GM21447 (cell line): ENCODE measurements around the gene PPA1.
"Not testable (repeated sequence)": the region's sequence is repeated elsewhere in the genome, so short reads cannot be mapped to it uniquely, and the experiment has no call there.

Source experiments
- ATAC-seq: cut with Tn5 transposase; IDR thresholded peaks from one replicate; pipeline ENCODE4 v1.9.1; 2021; ENCODE audit not compliant: unreplicated experiment

Gene PPA1

GRCh38 chr10:70175516-70175915 lies 57.7 kb downstream of the PPA1 start:
- ATAC-seq: no peak

GRCh38 chr10:70174058-70174741 lies 59.0 kb downstream of the PPA1 start:
- no peak for ATAC-seq

DNA sequence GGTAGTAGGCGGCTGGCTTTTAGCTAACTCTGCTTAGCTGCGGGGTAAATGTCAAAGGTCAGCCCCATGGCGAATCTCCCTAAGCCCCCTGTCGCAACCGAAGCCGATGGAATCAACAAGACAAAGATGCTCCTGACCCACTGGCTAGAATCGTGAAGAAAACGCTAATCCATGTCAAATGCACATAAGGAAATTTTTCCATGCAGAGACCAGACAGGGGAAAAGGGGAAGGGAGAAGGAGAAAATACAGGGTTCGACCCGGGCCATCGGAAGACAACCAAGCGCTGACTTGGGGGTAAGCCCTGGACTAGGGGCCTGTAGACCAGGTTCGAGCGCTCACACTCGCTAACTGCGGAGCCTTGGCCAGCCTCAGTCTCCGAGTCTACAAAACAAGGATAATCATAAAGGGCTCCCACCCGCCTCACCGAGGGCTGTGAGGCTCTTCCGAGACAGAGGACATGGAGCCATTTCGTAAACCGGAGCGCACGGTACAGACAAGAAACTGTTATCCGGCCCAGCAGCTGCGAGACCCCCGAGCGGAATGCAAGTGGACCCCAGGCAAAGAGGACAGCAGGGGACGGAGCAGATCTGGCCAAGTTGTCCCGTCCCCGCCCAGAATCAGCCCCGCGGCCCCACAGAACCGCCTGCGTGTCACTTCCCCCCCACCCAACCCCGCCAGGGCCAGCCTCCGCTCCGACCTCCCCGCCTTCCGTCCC lies 63.4 kb downstream of the PPA1 start:
- peak; percentile 23 for ATAC-seq

DNA sequence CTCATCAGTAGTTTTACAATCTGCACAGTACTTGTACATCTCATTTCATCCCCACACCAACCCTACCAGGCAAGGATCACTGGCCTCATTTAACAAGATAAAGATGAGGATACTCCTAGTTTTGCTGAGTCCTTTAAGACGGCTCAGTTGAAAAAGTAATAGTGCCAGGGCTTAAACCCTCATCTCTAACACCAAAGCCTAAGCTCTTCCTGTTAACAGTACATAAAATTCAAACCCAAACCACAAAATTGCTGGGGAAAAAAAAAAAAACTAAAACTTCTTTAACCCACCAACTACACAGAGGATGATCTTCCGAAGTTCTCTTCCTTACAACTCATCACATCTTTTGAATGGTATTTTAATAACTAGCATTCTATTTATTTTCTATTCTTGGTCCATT lies 64.2 kb downstream of the PPA1 start:
- ATAC-seq: no peak

GRCh38 chr10:70167246-70167645 lies 66.0 kb downstream of the PPA1 start:
- ATAC-seq: no peak

GRCh38 chr10:70166394-70166793 lies 66.8 kb downstream of the PPA1 start:
- ATAC-seq: no peak

- no peak for ATAC-seq
These were observed 69.1 kb downstream of the PPA1 start for GRCh38 chr10:70164163-70164562.

DNA sequence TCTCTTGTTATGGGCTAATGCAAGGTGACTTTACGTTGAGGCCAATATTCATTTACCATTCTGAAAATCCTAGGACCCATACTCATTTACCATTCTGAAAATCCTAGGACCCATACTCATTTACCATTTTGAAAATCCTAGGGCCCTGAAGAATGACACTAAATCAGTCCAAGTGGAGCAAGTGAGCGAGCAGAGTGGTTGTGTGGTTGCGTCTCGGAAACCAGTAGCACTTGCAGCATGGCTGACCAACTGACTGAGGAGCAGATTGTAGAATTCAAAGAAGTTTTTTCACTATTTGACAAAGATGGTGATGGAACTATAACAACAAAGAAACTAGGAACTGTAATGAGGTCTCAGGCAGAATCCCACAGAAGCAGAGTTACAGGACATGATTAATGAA lies 69.8 kb downstream of the PPA1 start:
- ATAC-seq: no peak

DNA sequence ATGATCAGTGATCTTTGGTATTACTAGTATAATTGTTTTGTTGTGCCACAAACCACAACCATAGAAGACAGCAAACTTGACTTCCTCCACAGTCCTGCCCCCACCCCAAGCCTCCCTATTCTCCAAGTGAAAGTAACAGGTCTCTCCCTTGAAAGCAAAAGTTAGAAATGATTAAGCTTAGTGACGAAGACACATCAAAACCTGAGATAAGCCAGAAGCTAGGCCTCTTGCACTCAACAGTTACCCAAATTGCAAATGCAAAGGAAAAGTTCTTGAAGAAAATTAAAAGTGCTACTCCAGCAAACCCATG lies 70.4 kb downstream of the PPA1 start:
- ATAC-seq: peak; percentile 90

DNA sequence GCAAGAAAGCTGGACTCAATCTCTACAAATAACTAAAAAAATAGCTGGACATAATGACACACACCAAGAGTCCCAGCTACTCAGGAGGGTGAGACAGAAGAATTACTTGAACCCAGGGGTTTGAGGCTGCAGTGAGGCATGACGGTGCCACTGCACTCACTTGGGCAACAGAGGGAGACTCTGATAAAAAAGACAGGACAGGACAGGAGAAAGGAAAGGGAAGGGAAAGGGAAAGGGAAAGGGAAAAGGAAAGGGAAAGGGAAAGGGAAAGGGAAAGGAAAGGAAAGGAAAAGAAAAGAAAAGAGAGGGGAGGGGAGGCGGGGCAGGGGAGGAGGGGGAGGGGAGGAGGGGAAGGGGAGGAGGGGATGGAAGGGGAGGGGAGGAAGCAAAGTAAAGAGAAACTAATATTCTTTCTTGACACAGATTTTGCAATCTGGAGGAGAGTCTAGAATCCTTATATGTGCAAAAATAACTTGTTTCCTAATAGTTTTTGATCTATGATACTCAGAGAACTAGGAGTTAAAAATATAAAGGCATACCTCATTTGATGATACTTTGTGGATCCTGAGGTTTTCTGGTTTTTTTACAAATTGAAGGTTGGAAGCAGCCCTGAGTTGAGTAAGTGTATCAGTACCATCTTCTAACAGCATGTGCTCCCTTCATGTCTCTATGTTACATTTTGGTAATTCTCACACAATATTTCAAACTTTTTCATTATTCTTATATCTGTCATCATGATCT lies 70.9 kb downstream of the PPA1 start:
- ATAC-seq: no peak

- no peak for ATAC-seq
These were observed 72.4 kb downstream of the PPA1 start for GRCh38 chr10:70160798-70161197.

- not testable (repeated sequence) for ATAC-seq
These were observed 73.9 kb downstream of the PPA1 start for GRCh38 chr10:70159366-70159765.

DNA sequence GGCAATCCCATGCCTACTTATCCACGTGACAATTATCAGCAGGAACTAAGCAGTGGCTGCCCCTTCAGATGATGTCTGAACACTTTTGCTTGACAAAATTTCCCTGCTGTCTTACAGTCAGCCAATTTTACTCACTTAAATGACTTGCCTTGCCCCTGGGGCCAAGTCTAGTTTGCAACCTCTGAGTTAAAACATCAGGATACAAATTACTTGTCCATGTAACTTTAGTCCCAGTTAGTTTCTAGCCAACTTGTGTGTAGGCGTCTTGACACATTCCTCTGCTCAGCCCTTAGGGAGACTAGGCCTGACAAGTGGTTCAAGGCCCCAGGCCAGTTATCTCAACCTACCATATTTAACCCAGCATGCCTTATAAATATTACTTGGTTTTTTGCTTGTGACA lies 75.1 kb downstream of the PPA1 start:
- ATAC-seq: no peak

DNA sequence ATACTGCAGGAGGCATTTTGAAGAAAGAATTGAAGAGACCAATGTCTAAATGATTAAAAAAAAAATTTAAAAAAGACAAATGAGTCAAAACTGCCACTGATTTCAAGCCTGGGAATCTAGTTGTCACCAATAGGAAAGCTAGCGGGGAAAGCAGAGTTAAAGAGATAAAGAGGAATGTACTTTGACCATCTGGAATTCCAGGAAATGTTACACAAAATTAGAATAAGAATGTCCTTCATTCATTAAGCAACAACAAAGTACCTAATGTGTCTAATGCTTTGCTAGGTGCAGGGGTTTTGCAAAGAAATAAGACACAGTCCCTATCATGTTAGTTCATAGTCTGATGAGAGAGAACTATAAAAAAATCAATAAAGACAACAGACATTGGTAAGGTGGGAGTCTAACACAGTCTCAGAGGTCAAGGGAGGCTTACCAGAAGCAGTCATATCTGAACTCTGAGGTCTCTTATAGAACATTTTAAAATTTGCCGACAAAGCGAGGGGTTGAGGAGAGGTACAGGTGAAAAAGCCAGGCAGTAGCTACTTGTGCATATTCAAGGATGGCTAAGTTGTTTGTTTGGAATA lies 77.9 kb downstream of the PPA1 start:
- ATAC-seq: no peak
